ENCODE measurements around the gene TUBGCP3.

TUBGCP3 gene

DNA sequence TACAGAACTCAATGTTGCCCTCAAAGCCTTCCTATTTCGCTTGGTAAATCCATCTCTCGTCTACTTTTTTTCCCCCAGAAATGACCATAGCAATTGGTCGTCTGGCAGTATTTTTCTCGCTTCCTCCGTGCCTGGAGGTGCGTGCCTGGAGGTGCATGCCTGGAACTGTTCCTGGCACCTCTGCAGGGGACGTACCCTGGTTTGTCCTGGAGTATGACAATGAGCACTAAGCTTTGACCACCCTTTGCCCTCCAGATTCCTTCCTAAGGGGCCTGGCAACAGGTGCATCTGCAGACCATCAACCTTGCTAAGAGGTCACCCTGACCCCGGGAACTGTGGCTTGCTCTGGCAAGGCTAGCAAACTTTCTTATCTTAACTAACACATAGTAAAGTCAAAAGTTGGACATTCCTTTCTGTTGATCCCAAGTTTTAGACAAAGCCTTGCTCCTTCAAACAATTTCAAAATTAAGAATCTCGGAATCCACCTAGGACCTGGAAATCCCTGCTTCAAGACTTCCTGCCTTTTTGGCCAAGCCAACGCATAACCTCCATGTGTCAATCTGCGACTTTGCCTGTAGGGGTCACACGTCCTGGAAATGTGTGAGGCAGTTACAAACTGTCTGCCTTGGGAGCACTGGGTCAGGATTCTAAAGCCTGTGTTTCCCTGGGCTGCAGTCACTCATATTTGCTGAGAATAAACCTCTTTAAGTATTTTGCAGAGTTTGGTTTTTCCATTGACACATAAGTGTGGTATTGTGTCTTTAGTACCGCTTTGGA is 28.8 kb upstream of the TUBGCP3 start:
- no peak overlapping the region for H3K4me3 ChIP-seq (replicated peaks in 1 of 2; ENCODE audit: low read depth in 2 of 2, low read length in 2 of 2)
- peak; percentile 61 to 64 for DNase-seq (ENCODE audit: low read depth in 2 of 2)
- TF ChIP-seq, protein P1, sequence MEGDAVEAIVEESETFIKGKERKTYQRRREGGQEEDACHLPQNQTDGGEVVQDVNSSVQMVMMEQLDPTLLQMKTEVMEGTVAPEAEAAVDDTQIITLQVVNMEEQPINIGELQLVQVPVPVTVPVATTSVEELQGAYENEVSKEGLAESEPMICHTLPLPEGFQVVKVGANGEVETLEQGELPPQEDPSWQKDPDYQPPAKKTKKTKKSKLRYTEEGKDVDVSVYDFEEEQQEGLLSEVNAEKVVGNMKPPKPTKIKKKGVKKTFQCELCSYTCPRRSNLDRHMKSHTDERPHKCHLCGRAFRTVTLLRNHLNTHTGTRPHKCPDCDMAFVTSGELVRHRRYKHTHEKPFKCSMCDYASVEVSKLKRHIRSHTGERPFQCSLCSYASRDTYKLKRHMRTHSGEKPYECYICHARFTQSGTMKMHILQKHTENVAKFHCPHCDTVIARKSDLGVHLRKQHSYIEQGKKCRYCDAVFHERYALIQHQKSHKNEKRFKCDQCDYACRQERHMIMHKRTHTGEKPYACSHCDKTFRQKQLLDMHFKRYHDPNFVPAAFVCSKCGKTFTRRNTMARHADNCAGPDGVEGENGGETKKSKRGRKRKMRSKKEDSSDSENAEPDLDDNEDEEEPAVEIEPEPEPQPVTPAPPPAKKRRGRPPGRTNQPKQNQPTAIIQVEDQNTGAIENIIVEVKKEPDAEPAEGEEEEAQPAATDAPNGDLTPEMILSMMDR (IDR thresholded peaks at IDR 0.05; ENCODE audit: low read depth, low read length): peak; percentile 66

DNA sequence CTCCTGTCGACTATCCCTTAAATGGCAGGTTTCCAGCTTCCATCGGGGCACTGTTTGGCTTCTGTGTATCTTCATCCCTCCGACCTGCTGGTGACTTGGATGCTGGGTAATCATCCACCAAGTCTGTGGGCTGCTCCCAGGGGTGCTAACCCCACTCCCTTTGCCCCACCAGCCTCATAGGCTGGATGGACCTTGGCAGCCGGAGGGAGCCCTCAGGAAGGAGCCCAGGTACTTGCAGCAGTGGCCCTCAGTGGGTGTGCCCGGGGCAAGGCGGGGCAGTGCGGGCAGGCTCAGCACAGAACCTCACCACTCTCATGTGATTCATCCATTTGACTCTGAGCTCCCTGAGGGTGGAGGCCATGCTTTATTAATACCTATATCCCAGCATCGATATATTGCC is 27.4 kb upstream of the TUBGCP3 start:
- TF ChIP-seq, protein P1 (IDR thresholded peaks at IDR 0.05; ENCODE audit: low read depth, low read length): no peak
- DNase-seq (ENCODE audit: low read depth in 2 of 2): no peak
- H3K4me3 ChIP-seq (replicated peaks in 1 of 2; ENCODE audit: low read depth in 2 of 2, low read length in 2 of 2): no peak overlapping the region

DNA sequence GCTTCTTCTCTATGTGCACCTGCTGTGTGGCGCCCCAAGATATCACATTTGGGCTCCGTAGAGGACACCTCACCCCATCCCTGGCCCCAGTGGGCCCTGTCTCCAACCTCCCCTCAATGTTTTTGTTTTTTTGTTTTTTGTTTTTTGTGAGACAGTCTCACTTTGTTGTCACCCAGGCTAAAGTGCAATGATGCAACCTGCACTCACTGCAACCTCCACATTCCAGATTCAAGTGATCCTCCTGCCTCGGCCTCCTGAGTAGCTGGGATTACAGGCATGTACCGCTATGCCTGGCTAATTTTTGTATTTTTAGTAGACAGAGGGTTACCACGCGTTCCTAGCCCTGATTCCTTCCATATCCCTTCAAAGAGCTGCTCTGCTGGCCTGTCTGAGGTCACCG is 26.9 kb upstream of the TUBGCP3 start:
- H3K4me3 ChIP-seq (replicated peaks in 1 of 2; ENCODE audit: low read depth in 2 of 2, low read length in 2 of 2): no peak overlapping the region
- no peak for DNase-seq (ENCODE audit: low read depth in 2 of 2)
- TF ChIP-seq, protein P1 (IDR thresholded peaks at IDR 0.05; ENCODE audit: low read depth, low read length): no peak

DNA sequence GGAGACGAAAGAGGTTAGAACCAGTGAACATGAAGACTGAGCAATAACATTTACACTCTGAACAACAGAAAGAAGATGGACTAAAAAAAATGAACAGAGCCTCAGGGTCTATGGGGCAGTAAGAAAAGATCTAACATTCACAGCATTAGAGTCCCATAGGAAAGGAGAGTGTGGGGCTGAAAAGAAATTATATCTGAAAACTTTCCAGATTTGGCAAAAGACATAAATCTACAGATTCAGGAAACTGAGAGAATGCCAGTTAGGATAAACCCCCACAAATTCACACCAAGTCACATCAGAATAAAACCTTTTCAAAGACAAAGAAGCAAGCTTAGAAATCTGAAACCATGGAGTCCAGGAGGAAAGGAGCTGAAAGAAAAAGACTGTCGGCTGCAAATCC is 20.3 kb upstream of the TUBGCP3 start:
- TF ChIP-seq, protein P1 (IDR thresholded peaks at IDR 0.05; ENCODE audit: low read depth, low read length): no peak
- DNase-seq (ENCODE audit: low read depth in 2 of 2): no peak
- no peak overlapping the region for H3K4me3 ChIP-seq (replicated peaks in 1 of 2; ENCODE audit: low read depth in 2 of 2, low read length in 2 of 2)

DNA sequence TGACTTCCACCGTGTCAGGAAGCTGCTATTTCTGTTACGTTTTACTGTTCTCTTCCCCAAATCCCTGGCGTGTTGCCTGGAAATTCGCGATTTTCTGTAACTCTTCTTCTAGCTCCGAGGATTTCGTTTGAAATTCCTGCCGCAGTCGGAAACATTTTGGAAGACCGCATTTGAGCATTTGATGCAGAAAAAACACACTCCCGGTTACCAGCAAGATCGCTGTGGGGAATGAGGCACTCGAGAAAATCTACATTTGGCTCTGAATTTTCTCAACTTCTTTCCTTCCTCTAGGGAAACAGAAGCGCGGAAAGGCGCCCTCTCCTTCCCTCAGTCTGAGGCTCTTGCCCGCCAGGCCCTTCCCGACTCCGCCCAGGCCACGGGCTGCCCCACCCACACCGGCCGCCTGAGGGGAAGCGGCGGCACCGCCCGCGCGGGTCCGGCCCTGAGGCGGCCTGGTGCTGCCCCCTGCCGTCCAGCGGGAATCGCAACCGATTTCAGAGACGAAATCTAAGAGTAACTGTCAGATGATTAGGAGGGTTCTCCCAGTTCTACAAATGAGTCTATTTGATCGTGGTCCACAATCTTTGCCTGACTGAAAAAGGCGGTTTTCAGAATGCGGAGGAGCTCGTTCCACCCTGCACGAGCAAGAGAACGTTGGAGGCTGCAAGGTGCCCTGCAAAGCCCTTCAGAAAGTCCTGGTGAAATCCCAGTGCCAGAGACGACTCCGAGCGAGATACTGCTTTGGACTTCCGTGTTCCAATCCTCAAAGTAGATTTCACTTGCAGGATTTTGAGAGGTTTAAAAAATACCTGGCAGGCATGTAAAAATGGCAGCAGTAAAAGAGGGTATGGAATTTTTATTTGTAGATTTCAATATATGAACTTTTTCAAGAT is 18.4 kb upstream of the TUBGCP3 start:
- H3K4me3 ChIP-seq (replicated peaks in 1 of 2; ENCODE audit: low read depth in 2 of 2, low read length in 2 of 2): peak overlapping the region; percentile 52 to 54
- TF ChIP-seq, protein P1 (IDR thresholded peaks at IDR 0.05; ENCODE audit: low read depth, low read length): peak; percentile 61

DNA sequence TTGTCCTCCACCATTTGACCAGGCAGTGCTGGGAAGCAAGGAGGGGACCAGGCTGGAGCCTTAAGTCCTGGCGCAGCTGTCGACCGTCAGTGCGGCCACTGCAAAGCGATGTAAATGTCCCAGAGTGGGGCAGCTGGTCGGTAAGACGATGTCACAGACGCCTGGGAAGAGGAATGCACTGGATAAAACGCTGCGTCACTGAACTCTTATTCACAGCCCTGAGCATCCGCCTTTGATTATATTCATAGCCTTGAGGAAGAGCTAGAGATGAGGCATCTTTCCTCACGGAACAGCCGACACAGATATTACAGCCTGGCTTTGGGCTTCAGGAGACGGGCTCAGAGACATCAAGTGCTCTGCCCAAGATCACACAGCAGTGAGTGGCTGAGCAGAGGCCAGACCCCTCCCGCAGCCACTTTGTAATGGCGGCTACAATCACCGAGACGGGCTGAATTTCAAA is 17.6 kb upstream of the TUBGCP3 start:
- H3K4me3 ChIP-seq (replicated peaks in 1 of 2; ENCODE audit: low read depth in 2 of 2, low read length in 2 of 2): peak overlapping the region in 1 of 2 donors; percentile 52
- TF ChIP-seq, protein P1 (IDR thresholded peaks at IDR 0.05; ENCODE audit: low read depth, low read length): no peak
- peak in 1 of 2 donors; percentile 4 for DNase-seq (ENCODE audit: low read depth in 2 of 2)

More for the DNA sequence above, 18.4 kb upstream of the TUBGCP3 start:
- peak; percentile 85 to 93 for DNase-seq (ENCODE audit: low read depth in 2 of 2)

All from cardiac fibroblast (primary cell).